ENCODE results near the gene MTA1. TPM values are rescaled to one million over a fixed set of nuclear protein-coding genes. Genes with fewer than 3 reads are reported as not detected.

MTA1 gene
- total and polyA plus RNA-seq, 8 donors: 24.9 to 183 (median 54.1) TPM

GRCh38 chr14:105439710-105440553, 20.3 kb downstream of the MTA1 start:
- peaks cover 0 to 19% (median 0%) of the 10 kb centered on the region in 4 donors for H3K4me1 ChIP-seq
- intact Hi-C loops (cut with DNase I; ENCODE audit: low total_unique reads): no loop called here
- no peak overlapping the region for H3K4me3 ChIP-seq
- 87 to 92% (median 90%) methylated on average over 23 to 33 of the region's 33 CpGs for WGBS, 5 donors
- TF ChIP-seq POLR2AphosphoS5 (IDR thresholded peaks at IDR 0.05) (no peak), CTCF (IDR thresholded peaks at IDR 0.05) (no peak), POLR2A (IDR thresholded peaks at IDR 0.05) (no peak), EP300 (IDR thresholded peaks at IDR 0.05) (no peak)
- no peaks in the 10 kb centered on the region for H3K9me3 ChIP-seq
- no peak for DNase-seq
- H3K27ac ChIP-seq: no peak overlapping the region
- no peaks in the 10 kb centered on the region for H3K27me3 ChIP-seq
- peaks cover 0 to 49% (median 37%) of the 10 kb centered on the region in 4 donors for H3K36me3 ChIP-seq

GRCh38 chr14:105440554-105440900, 20.9 kb downstream of the MTA1 start:
- 93 to 98% (median 95%) methylated on average over 7 to 15 of the region's 15 CpGs; no CpG with 5 or more reads in 1 of the 5 donors for WGBS, 5 donors
- intact Hi-C loops (cut with DNase I; ENCODE audit: low total_unique reads): no loop called here
- H3K9me3 ChIP-seq: no peaks in the 10 kb centered on the region
- TF ChIP-seq POLR2AphosphoS5 (IDR thresholded peaks at IDR 0.05) (no peak), EP300 (IDR thresholded peaks at IDR 0.05) (no peak), CTCF (IDR thresholded peaks at IDR 0.05) (no peak), POLR2A (IDR thresholded peaks at IDR 0.05) (no peak)
- peaks cover 0 to 19% (median 0%) of the 10 kb centered on the region in 4 donors for H3K4me1 ChIP-seq
- peaks cover 0 to 55% (median 38%) of the 10 kb centered on the region in 4 donors for H3K36me3 ChIP-seq
- DNase-seq: no peak
- no peaks in the 10 kb centered on the region for H3K27me3 ChIP-seq
- H3K27ac ChIP-seq: no peak overlapping the region
- H3K4me3 ChIP-seq: no peak overlapping the region

GRCh38 chr14:105440992-105441391, 21.4 kb downstream of the MTA1 start:
- Histone ChIP-seq H3K36me3 (peaks cover 0 to 60% (median 43%) of the 10 kb centered on the region in 4 donors), H3K4me3 (no peak overlapping the region), H3K9me3 (no peaks in the 10 kb centered on the region), H3K4me1 (peaks cover 0 to 19% (median 0%) of the 10 kb centered on the region in 4 donors), H3K27ac (no peak overlapping the region), H3K27me3 (no peaks in the 10 kb centered on the region)
- no peak for DNase-seq
- 90 to 100% (median 98%) methylated on average over 3 to 9 of the region's 9 CpGs for WGBS, 5 donors
- intact Hi-C loops (cut with DNase I; ENCODE audit: low total_unique reads): no loop called here
- TF ChIP-seq EP300 (IDR thresholded peaks at IDR 0.05): no peak
- no peak for TF ChIP-seq POLR2A (IDR thresholded peaks at IDR 0.05)
- no peak for TF ChIP-seq CTCF (IDR thresholded peaks at IDR 0.05)
- TF ChIP-seq POLR2AphosphoS5 (IDR thresholded peaks at IDR 0.05): no peak

- intact Hi-C loops (cut with DNase I; ENCODE audit: low total_unique reads): no loop called here
Observed at GRCh38 chr14:105442125-105442524, 22.5 kb downstream of the MTA1 start.

More at GRCh38 chr14:105442125-105442524, 22.5 kb downstream of the MTA1 start:
- 77 to 82% (median 79%) methylated on average over 17 of the region's 17 CpGs for WGBS, 5 donors
- Histone ChIP-seq H3K27me3 (no peaks in the 10 kb centered on the region), H3K36me3 (peaks cover 3 to 71% (median 46%) of the 10 kb centered on the region in 4 donors), H3K9me3 (no peaks in the 10 kb centered on the region), H3K4me3 (no peak overlapping the region), H3K4me1 (peaks cover 0 to 16% (median 0%) of the 10 kb centered on the region in 4 donors), H3K27ac (no peak overlapping the region)
- TF ChIP-seq POLR2AphosphoS5 (IDR thresholded peaks at IDR 0.05) (no peak), POLR2A (IDR thresholded peaks at IDR 0.05) (no peak), EP300 (IDR thresholded peaks at IDR 0.05) (no peak), CTCF (IDR thresholded peaks at IDR 0.05) (no peak)
- no peak for DNase-seq

Measured in stomach (tissue), 9 donors.